HG03045 (cell line): Measurements from ENCODE around the gene HLA-DRB1.
"Not testable (repeated sequence)": the region's sequence is repeated elsewhere in the genome, so short reads cannot be mapped to it uniquely, and the experiment has no call there.

Experiments
- ATAC-seq: cut with Tn5 transposase; IDR thresholded peaks from one replicate; pipeline ENCODE4 v1.9.1; 2021; ENCODE audit warnings: mild to moderate bottlenecking, moderate library complexity; ENCODE audit not compliant: unreplicated experiment

The HLA-DRB1 gene

DNA sequence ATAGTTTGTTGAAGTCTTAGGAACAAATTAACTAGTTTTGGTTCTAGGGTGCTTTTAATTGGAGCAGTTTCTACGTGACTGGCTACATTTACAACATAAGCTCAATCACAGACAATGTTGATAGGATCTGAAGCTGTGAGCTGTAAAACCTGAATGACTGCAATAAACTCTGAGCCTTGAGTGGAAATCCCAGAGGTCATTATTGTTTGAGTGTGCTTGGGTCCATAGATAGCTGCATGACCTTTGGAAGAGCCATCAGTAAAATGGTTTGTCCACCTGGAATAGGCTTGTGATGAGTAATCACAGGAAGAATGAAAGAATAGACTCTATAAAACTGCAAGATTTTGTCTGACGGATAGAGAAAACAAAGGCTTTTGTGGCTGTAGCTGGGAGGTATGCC, 26.7 kb downstream of the HLA-DRB1 start:
- no peak for ATAC-seq

DNA sequence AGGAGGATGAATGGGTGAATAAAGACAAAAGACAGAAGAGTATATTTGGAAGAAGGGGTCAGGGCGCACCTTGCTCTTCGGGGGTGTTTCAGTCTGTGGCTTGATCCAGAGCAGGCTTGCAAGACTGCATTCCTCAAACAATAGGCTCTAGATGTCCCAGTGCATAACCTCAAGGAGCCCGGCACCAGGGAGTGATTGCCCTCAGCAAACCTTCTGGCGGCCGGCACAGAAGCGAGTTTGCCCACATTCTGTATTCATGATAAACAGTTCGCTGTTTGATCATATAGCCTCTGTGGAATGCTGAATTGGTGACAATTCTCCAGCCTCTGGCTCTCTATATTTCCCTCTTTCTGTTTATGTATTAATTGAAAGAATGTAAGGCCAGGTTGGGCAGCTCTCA, 29.9 kb downstream of the HLA-DRB1 start:
- no peak for ATAC-seq

DNA sequence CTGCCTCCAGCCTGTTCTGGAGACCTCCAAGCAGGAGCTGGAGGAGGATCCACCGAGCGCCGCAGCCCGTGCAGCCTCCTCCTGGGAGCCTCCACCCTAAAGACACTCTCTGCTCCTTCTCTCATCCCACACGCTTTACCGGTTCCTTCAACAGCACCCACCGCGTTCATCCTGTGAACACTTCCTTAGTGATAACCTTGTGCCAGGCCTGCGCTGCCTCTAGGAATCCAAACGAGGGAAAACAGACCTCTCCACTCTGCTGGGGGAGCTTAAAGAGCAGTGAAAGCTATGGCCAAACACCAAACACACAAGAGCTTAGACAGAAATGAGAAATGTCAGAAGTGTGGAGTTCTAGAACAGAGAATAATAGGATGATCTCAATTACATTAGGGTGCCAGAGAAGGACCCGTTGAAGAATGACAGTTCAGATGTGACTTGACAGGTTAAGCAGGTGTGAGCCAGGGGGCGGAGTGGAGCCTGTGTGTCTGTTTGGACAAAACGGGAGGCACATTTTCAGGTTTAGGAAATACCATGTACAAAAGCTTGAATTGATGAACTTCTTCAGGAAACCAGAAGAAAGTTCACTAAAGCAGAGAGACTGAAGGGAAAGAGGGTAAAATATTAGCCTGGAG, 31.1 kb downstream of the HLA-DRB1 start:
- ATAC-seq: no peak

DNA sequence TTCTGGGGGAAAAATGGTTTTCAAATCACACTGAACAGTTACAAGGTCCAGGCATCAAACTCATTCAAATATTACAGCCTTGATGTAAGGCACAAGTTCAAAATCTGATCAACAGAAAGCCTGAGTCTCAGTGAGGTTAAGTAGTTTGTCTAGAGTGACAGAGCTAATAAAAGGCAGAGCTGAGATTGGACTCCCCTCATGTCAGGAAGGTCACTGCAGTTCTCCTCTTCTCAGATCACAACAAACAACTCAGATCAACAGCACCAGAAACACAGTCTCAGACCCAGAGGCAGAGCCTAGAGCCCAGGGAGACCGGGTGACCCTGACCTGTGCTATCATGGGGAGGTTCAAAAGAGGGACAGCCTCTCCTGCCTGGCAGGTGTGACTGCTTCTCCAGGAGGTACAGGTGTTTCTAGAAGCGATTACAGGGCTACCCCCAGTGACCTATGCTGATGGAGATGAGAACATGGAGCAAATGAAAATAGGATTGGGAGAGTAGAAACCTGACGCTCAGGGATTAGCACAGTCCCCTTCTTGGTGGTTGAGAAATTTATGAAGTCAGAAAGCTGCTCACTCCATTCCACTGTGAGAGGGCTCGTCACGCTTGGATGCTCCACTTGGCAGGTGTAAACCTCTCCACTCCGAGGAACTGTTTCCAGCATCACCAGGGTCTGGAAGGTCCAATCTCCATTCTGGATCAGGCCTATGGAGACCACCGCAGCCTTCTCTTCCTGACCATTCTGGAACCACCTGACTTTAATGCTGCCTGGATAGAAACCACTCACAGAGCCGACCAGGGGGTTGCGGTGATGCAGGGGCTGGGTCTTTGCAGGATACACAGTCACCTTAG, 35.3 kb downstream of the HLA-DRB1 start:
- no peak for ATAC-seq

DNA sequence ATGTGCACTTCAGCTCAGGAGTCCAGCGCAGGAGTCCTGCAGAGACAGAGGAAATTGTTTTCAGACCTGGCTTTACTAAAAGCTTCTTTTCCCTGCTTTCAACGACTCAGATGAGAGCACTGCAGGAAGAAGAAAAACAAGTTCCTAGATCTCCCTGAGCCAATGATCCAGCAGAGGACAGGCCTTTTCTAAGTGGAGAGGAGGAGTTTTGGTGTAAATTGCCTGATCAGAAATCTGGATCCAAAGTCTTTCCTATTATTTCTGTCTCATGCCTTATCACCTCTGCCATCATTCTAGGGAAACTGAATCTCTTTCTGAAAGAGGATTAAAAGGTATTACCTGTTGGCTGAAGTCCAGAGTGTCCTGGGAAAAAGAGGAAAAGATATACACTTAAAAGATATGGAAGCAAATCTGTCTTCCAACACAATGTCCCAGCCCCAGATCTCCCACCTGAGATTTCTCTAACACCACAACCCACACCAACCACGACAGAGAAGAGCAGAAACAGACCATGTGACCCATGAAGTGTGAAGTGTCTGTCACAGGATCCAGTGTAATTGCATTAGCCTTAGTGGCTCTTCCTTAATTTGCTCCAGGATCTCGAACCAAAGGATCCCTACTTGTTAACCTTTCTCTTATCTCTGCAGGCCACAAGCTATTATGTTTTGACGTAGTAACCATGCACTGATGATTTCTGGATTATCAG, 36.5 kb downstream of the HLA-DRB1 start:
- no peak for ATAC-seq

DNA sequence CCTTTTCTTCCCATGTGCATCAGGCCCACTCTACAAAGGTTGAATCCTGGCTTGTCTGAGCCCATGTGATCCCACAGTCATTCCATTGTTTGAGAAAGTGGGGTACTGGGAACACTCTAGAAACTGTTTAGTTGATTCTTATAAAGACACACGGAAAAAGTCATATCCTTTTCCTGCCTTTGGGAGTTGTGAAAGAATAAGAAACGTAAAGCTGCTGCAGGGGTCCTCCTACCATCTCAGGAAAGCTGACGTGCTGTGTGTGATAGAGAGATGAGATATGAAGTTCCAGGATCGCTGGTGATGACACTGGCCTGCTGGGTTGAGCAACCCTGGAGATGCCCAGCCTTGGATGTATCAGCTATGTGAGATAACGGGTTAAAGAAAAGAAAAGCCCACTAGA, 38.2 kb downstream of the HLA-DRB1 start:
- ATAC-seq: no peak

DNA sequence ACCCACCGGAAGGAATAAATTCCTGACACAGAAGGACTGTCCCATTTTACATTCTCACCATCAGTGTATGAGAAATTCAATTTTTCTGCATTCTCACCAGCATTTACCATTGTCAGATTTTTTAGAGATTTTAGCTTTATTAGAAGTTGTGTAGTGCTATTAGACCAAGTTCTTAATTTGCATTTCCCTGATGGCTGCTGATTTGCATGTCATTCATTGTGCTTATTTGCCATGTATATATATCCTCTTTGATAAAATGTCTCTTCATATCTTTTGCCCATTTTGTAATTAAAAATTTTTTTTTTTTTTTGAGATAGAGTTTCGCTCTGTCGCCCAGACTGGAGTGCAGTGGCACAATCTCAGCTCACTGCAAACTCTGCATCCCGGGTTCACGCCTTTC, 49.8 kb downstream of the HLA-DRB1 start:
- no peak for ATAC-seq

DNA sequence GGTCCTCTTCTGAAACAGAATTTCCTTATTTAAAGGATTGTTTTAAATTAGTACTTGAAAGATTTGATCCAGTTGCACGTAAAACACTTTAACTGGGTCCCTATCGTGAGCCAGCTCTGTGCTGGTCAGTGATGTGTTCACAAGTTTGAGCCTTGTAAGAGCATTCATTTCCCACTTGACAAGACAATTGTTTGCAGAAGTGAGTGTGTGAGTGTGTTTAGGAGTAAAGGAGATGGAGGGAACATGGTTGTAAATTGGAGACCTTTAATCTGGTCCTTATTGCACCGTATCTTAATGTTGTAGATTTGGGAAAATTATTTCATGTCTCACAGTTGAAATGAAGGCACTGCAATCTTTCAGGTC, 59.2 kb downstream of the HLA-DRB1 start:
- not testable (repeated sequence) for ATAC-seq

DNA sequence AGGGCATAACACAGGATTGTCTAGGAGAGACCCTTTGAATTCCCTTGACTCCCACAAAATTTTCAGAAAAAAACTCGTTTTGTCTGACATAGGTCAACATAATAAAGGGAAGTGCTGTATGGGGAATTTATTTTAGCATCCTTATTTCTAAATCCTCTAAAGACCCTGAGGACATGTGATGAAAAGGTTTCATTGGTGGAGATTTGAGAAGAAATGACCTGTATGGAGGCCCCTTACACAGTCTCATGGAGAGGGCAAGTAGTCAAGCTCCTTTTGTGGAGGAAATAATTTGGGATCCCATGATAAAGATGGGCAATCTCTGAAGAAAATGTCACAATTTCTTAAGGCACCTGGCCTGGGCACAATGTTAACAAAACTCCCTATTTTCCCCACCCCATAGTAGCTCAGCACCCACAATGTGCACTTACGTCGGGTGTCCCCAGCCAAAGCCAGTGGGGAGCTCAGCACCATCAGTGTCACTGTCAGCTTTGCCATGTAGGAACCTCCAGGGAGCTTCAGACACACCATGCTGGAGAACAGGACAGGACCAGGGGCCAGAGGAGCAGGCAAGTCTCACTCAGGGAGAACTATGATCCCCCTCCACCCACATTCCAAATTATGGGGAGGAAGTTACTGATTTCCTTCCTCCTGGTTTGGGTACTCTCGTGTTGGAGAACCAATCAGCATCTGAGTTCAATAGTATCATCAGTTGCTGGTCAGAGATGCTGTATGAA, 59.8 kb downstream of the HLA-DRB1 start, which contains the start of gene HLA-DRB5:
Gene HLA-DRB5, minus strand, starts transcription at position 591 of the 734 bp plus-strand sequence. Its CDS starts 63 bp downstream, at position 528.
- peak; percentile 55 for ATAC-seq
